DND-41 (cell line): ENCODE measurements around the gene SIX6.

Experiments
- EZH2 ChIP-seq: IDR thresholded peaks from 3 replicates; pipeline ENCODE4 v1.6.1; 2012; ENCODE audit warnings: borderline replicate concordance, low read depth, mild to moderate bottlenecking, moderate library complexity, low read length, inconsistent platforms; ENCODE audit not compliant: severe bottlenecking
- TF ChIP-seq, protein P1 (sequence below): IDR thresholded peaks from 2 replicates; pipeline ENCODE4 v1.5.1; 2012; ENCODE audit warnings: borderline replicate concordance, low read length, moderate library complexity, mild to moderate bottlenecking; ENCODE audit not compliant: poor library complexity, severe bottlenecking; ENCODE audit errors: extremely low read depth

DNA sequence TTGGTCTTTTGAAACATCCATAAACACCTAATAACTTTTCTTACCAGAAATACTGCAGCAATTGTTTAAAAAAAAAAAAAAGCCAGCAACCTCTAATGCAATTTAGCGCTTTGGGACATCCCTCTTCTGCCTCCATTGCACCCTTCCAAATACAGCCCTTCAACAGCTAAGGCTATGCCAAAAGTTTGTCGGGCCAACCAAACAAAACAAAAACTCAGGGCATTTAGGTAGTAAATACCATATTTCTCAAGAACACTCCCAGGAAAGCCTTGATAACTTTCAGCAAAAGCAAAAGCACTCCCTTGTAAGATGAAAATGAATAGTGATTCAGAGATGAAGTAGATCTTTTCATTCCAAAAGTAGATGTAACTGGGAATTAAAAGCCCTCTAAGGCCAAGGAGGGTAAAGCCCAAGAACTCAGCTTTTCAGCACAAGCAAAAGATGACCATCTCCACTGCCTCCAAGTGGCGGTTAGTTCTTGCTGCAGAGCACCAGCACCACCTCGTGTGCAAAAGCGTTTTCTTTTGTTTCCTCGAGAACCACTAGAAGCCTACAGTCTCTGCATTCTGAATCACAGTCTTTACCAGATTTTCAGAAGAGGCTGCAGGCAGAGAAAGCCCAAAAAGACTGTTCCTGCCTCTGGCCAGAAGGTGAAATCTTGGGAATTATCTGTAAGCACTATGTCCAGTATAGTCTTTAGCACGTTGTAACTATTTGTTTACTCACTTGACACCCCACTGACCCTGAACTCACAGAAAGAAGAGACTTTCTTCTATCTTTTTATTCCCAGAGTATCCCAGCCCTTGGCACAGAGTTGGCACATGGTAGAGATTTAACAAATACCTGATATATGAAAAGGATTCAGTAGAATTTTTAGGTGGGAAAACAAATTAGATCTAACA lies 53.1 kb downstream of the SIX6 start:
- TF ChIP-seq, protein P1, sequence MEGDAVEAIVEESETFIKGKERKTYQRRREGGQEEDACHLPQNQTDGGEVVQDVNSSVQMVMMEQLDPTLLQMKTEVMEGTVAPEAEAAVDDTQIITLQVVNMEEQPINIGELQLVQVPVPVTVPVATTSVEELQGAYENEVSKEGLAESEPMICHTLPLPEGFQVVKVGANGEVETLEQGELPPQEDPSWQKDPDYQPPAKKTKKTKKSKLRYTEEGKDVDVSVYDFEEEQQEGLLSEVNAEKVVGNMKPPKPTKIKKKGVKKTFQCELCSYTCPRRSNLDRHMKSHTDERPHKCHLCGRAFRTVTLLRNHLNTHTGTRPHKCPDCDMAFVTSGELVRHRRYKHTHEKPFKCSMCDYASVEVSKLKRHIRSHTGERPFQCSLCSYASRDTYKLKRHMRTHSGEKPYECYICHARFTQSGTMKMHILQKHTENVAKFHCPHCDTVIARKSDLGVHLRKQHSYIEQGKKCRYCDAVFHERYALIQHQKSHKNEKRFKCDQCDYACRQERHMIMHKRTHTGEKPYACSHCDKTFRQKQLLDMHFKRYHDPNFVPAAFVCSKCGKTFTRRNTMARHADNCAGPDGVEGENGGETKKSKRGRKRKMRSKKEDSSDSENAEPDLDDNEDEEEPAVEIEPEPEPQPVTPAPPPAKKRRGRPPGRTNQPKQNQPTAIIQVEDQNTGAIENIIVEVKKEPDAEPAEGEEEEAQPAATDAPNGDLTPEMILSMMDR: peak; percentile 51
- TF ChIP-seq EZH2: no peak
